ENCODE results near the gene KCNB1. TPM values are rescaled to one million over a fixed set of nuclear protein-coding genes. Genes with fewer than 3 reads are reported as not detected.

Gene KCNB1
- polyA plus RNA-seq, 4 donors, result 0.38 to 1.2 TPM; not detected in 2

- DNase-seq (no peak), FAIRE-seq (no peak)
- Histone ChIP-seq H3K9me3 (ENCODE audit: control insufficient read depth in 2 of 2, insufficient read depth in 1 of 2, low read depth in 1 of 2, low read length in 1 of 2) (no peaks in the 10 kb centered on the region), H3K36me3 (ENCODE audit: control insufficient read depth in 3 of 3, insufficient read depth in 2 of 3, low read depth in 1 of 3, low read length in 3 of 3) (peaks cover 0 to 21% (median 0%) of the 10 kb centered on the region in 3 donors), H3K27ac (ENCODE audit: low read depth in 1 of 3, low read length in 2 of 3) (no peak overlapping the region), H3K4me1 (ENCODE audit: control insufficient read depth in 3 of 3, insufficient read depth in 2 of 3, low read depth in 1 of 3, low read length in 2 of 3) (no peaks in the 10 kb centered on the region), H3K4me3 (ENCODE audit: low read depth in 1 of 3, low read length in 3 of 3) (no peak overlapping the region), H3K27me3 (ENCODE audit: control insufficient read depth in 3 of 3, insufficient read depth in 3 of 3, low read length in 3 of 3) (no peaks in the 10 kb centered on the region)
- 62 to 72% (median 62%) methylated on average over 5 of the region's 5 CpGs for WGBS, 3 donors
Measured at GRCh38 chr20:49518576-49518975, 36.1 kb upstream of the KCNB1 start.

- FAIRE-seq (no peak), DNase-seq (no peak)
- H3K4me3 ChIP-seq (ENCODE audit: low read depth in 1 of 3, low read length in 3 of 3), result no peak overlapping the region
- no peaks in the 10 kb centered on the region for H3K27me3 ChIP-seq (ENCODE audit: control insufficient read depth in 3 of 3, insufficient read depth in 3 of 3, low read length in 3 of 3)
- H3K9me3 ChIP-seq (ENCODE audit: control insufficient read depth in 2 of 2, insufficient read depth in 1 of 2, low read depth in 1 of 2, low read length in 1 of 2), result no peaks in the 10 kb centered on the region
- 77 to 89% (median 80%) methylated on average over 4 of the region's 4 CpGs for WGBS, 3 donors
- H3K27ac ChIP-seq (ENCODE audit: low read depth in 1 of 3, low read length in 2 of 3), result no peak overlapping the region
- H3K4me1 ChIP-seq (ENCODE audit: control insufficient read depth in 3 of 3, insufficient read depth in 2 of 3, low read depth in 1 of 3, low read length in 2 of 3), result no peaks in the 10 kb centered on the region
- peaks cover 0 to 23% (median 0%) of the 10 kb centered on the region in 3 donors for H3K36me3 ChIP-seq (ENCODE audit: control insufficient read depth in 3 of 3, insufficient read depth in 2 of 3, low read depth in 1 of 3, low read length in 3 of 3)
Measured at GRCh38 chr20:49517805-49518100, 35.3 kb upstream of the KCNB1 start.

DNA sequence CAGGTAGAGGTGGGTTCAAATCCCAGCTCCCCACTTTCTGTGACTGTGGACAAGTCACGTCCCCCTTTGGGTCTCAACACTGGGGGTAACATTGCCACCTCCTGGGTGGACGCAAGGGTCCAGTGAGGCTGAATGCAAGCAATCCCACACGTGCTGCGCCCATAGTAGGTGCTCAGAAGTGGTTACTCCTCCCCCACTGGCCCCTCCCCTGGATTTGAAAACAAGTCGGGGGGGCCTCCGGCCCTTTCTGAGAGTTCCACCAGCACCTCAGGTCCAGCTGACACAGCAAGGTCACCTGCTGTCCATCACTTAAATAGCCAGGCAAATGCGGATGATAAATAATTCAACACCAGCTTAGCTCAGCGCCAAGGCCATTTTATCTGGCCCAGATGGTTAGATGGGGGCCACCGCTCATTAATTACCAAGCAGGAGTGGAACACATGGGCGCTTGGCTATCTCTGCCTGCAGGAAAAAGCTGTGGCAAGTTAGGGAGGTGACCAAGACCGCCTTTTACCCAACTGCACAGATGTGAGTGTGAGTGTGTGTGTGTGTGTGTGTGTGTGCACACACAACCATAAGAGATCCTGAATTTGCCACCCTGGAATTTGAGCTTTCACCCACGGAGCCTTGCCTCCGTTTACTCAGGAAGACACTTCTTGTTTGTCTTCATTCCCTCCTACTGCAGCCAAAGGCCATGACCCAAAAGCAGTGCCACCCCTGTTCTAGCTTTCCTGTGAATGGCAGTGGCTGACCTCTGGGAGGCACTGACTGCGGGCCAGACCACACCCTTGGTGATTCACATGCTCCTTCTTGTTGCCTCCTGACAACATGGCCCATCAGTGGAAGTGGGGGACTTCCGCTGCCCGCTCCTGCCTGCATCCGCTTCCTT, 34.7 kb upstream of the KCNB1 start:
- no peak overlapping the region for H3K27ac ChIP-seq (ENCODE audit: low read depth in 1 of 3, low read length in 2 of 3)
- peaks cover 0 to 19% (median 0%) of the 10 kb centered on the region in 3 donors for H3K36me3 ChIP-seq (ENCODE audit: control insufficient read depth in 3 of 3, insufficient read depth in 2 of 3, low read depth in 1 of 3, low read length in 3 of 3)
- 70 to 80% (median 73%) methylated on average over 17 of the region's 17 CpGs for WGBS, 3 donors
- no peaks in the 10 kb centered on the region for H3K9me3 ChIP-seq (ENCODE audit: control insufficient read depth in 2 of 2, insufficient read depth in 1 of 2, low read depth in 1 of 2, low read length in 1 of 2)
- DNase-seq, result no peak
- H3K4me3 ChIP-seq (ENCODE audit: low read depth in 1 of 3, low read length in 3 of 3), result no peak overlapping the region
- no peak for FAIRE-seq
- no peaks in the 10 kb centered on the region for H3K27me3 ChIP-seq (ENCODE audit: control insufficient read depth in 3 of 3, insufficient read depth in 3 of 3, low read length in 3 of 3)
- H3K4me1 ChIP-seq (ENCODE audit: control insufficient read depth in 3 of 3, insufficient read depth in 2 of 3, low read depth in 1 of 3, low read length in 2 of 3), result no peaks in the 10 kb centered on the region

GRCh38 chr20:49515586-49515985, 33.1 kb upstream of the KCNB1 start:
- Histone ChIP-seq H3K4me3 (ENCODE audit: low read depth in 1 of 3, low read length in 3 of 3) (no peak overlapping the region), H3K27ac (ENCODE audit: low read depth in 1 of 3, low read length in 2 of 3) (no peak overlapping the region), H3K4me1 (ENCODE audit: control insufficient read depth in 3 of 3, insufficient read depth in 2 of 3, low read depth in 1 of 3, low read length in 2 of 3) (no peaks in the 10 kb centered on the region), H3K27me3 (ENCODE audit: control insufficient read depth in 3 of 3, insufficient read depth in 3 of 3, low read length in 3 of 3) (no peaks in the 10 kb centered on the region), H3K9me3 (ENCODE audit: control insufficient read depth in 2 of 2, insufficient read depth in 1 of 2, low read depth in 1 of 2, low read length in 1 of 2) (no peaks in the 10 kb centered on the region), H3K36me3 (ENCODE audit: control insufficient read depth in 3 of 3, insufficient read depth in 2 of 3, low read depth in 1 of 3, low read length in 3 of 3) (peaks cover 0 to 19% (median 0%) of the 10 kb centered on the region in 3 donors)
- FAIRE-seq (no peak), DNase-seq (peak in 1 of 2 donors; percentile 20)
- WGBS, 3 donors, result 20 to 50% (median 29%) methylated on average over 3 of the region's 3 CpGs

GRCh38 chr20:49513517-49513916, 31.0 kb upstream of the KCNB1 start:
- 85 to 89% (median 88%) methylated on average over 2 of the region's 2 CpGs for WGBS, 3 donors

GRCh38 chr20:49513009-49513408, 30.5 kb upstream of the KCNB1 start:
- H3K27me3 ChIP-seq (ENCODE audit: control insufficient read depth in 3 of 3, insufficient read depth in 3 of 3, low read length in 3 of 3), result no peaks in the 10 kb centered on the region
- 79 to 91% (median 80%) methylated on average over 11 of the region's 11 CpGs for WGBS, 3 donors
- FAIRE-seq (no peak), DNase-seq (no peak)
- H3K36me3 ChIP-seq (ENCODE audit: control insufficient read depth in 3 of 3, insufficient read depth in 2 of 3, low read depth in 1 of 3, low read length in 3 of 3), result peaks cover 0 to 13% (median 0%) of the 10 kb centered on the region in 3 donors
- no peak overlapping the region for H3K27ac ChIP-seq (ENCODE audit: low read depth in 1 of 3, low read length in 2 of 3)
- no peak overlapping the region for H3K4me3 ChIP-seq (ENCODE audit: low read depth in 1 of 3, low read length in 3 of 3)
- no peaks in the 10 kb centered on the region for H3K4me1 ChIP-seq (ENCODE audit: control insufficient read depth in 3 of 3, insufficient read depth in 2 of 3, low read depth in 1 of 3, low read length in 2 of 3)
- no peaks in the 10 kb centered on the region for H3K9me3 ChIP-seq (ENCODE audit: control insufficient read depth in 2 of 2, insufficient read depth in 1 of 2, low read depth in 1 of 2, low read length in 1 of 2)

More at GRCh38 chr20:49513517-49513916, 31.0 kb upstream of the KCNB1 start:
- no peak for DNase-seq
- H3K4me1 ChIP-seq (ENCODE audit: control insufficient read depth in 3 of 3, insufficient read depth in 2 of 3, low read depth in 1 of 3, low read length in 2 of 3), result no peaks in the 10 kb centered on the region
- FAIRE-seq, result no peak
- H3K27me3 ChIP-seq (ENCODE audit: control insufficient read depth in 3 of 3, insufficient read depth in 3 of 3, low read length in 3 of 3), result no peaks in the 10 kb centered on the region
- no peaks in the 10 kb centered on the region for H3K9me3 ChIP-seq (ENCODE audit: control insufficient read depth in 2 of 2, insufficient read depth in 1 of 2, low read depth in 1 of 2, low read length in 1 of 2)
- H3K4me3 ChIP-seq (ENCODE audit: low read depth in 1 of 3, low read length in 3 of 3), result no peak overlapping the region
- no peak overlapping the region for H3K27ac ChIP-seq (ENCODE audit: low read depth in 1 of 3, low read length in 2 of 3)
- peaks cover 0 to 13% (median 0%) of the 10 kb centered on the region in 3 donors for H3K36me3 ChIP-seq (ENCODE audit: control insufficient read depth in 3 of 3, insufficient read depth in 2 of 3, low read depth in 1 of 3, low read length in 3 of 3)

- 87 to 90% (median 88%) methylated on average over 2 of the region's 2 CpGs for WGBS, 3 donors
Measured at GRCh38 chr20:49511788-49512525, 29.5 kb upstream of the KCNB1 start.

GRCh38 chr20:49510562-49511122, 28.2 kb upstream of the KCNB1 start:
- FAIRE-seq (no peak), DNase-seq (no peak)

More at GRCh38 chr20:49511788-49512525, 29.5 kb upstream of the KCNB1 start:
- Histone ChIP-seq H3K4me3 (ENCODE audit: low read depth in 1 of 3, low read length in 3 of 3) (no peak overlapping the region), H3K4me1 (ENCODE audit: control insufficient read depth in 3 of 3, insufficient read depth in 2 of 3, low read depth in 1 of 3, low read length in 2 of 3) (no peaks in the 10 kb centered on the region), H3K36me3 (ENCODE audit: control insufficient read depth in 3 of 3, insufficient read depth in 2 of 3, low read depth in 1 of 3, low read length in 3 of 3) (peaks cover 0 to 12% (median 0%) of the 10 kb centered on the region in 3 donors), H3K27me3 (ENCODE audit: control insufficient read depth in 3 of 3, insufficient read depth in 3 of 3, low read length in 3 of 3) (no peaks in the 10 kb centered on the region), H3K9me3 (ENCODE audit: control insufficient read depth in 2 of 2, insufficient read depth in 1 of 2, low read depth in 1 of 2, low read length in 1 of 2) (no peaks in the 10 kb centered on the region), H3K27ac (ENCODE audit: low read depth in 1 of 3, low read length in 2 of 3) (no peak overlapping the region)
- no peak for FAIRE-seq
- no peak for DNase-seq

More at GRCh38 chr20:49510562-49511122, 28.2 kb upstream of the KCNB1 start:
- 59 to 64% (median 60%) methylated on average over 12 of the region's 12 CpGs for WGBS, 3 donors
- peaks cover 0 to 10% (median 0%) of the 10 kb centered on the region in 3 donors for H3K36me3 ChIP-seq (ENCODE audit: control insufficient read depth in 3 of 3, insufficient read depth in 2 of 3, low read depth in 1 of 3, low read length in 3 of 3)
- H3K4me3 ChIP-seq (ENCODE audit: low read depth in 1 of 3, low read length in 3 of 3), result no peak overlapping the region
- no peak overlapping the region for H3K27ac ChIP-seq (ENCODE audit: low read depth in 1 of 3, low read length in 2 of 3)
- H3K4me1 ChIP-seq (ENCODE audit: control insufficient read depth in 3 of 3, insufficient read depth in 2 of 3, low read depth in 1 of 3, low read length in 2 of 3), result no peaks in the 10 kb centered on the region
- no peaks in the 10 kb centered on the region for H3K27me3 ChIP-seq (ENCODE audit: control insufficient read depth in 3 of 3, insufficient read depth in 3 of 3, low read length in 3 of 3)
- H3K9me3 ChIP-seq (ENCODE audit: control insufficient read depth in 2 of 2, insufficient read depth in 1 of 2, low read depth in 1 of 2, low read length in 1 of 2), result no peaks in the 10 kb centered on the region

Measured in small intestine (tissue), 7 donors.